NCI-H2107 (cell line): ENCODE results near the gene RFX2.
"Not testable (repeated sequence)": the region's sequence is repeated elsewhere in the genome, so short reads cannot be mapped to it uniquely, and the experiment has no call there.

ENCODE experiments used
- DNase-seq: peaks from one replicate; lab custom pipeline; 2025; lab: John Stamatoyannopoulos, UW

Gene RFX2

GRCh38 chr19:6012426-6013170 is 97.7 kb downstream of the RFX2 start:
- no peak for DNase-seq

- DNase-seq: no peak
Measured at GRCh38 chr19:6011794-6012193, 98.5 kb downstream of the RFX2 start.

GRCh38 chr19:6011206-6011605 is 99.1 kb downstream of the RFX2 start:
- DNase-seq: no peak

- DNase-seq: no peak
Measured at GRCh38 chr19:6010107-6010506, 100.2 kb downstream of the RFX2 start.

GRCh38 chr19:6007866-6008265 is 102.4 kb downstream of the RFX2 start:
- no peak for DNase-seq

- no peak for DNase-seq
Measured at GRCh38 chr19:6006896-6007295, 103.4 kb downstream of the RFX2 start.

- not testable (repeated sequence) for DNase-seq
Measured at GRCh38 chr19:6006070-6006446, 104.2 kb downstream of the RFX2 start.

GRCh38 chr19:6005321-6006069 is 104.8 kb downstream of the RFX2 start:
- DNase-seq: no peak

- no peak for DNase-seq
Measured at GRCh38 chr19:6003976-6004375, 106.3 kb downstream of the RFX2 start.

- DNase-seq: no peak
Measured at GRCh38 chr19:6002591-6002990, 107.7 kb downstream of the RFX2 start.

- no peak for DNase-seq
Measured at GRCh38 chr19:6000228-6000847, 110.0 kb downstream of the RFX2 start.

- no peak for DNase-seq
Measured at GRCh38 chr19:5999693-6000092, 110.6 kb downstream of the RFX2 start.

GRCh38 chr19:5997371-5997770 is 112.9 kb downstream of the RFX2 start:
- no peak for DNase-seq

- no peak for DNase-seq
Measured at GRCh38 chr19:5996623-5997320, 113.5 kb downstream of the RFX2 start.

- DNase-seq: no peak
Measured at GRCh38 chr19:5996102-5996501, 114.2 kb downstream of the RFX2 start.

- no peak for DNase-seq
Measured at GRCh38 chr19:5995606-5996005, 114.7 kb downstream of the RFX2 start.

- no peak for DNase-seq
Measured at GRCh38 chr19:5994405-5995165, 115.7 kb downstream of the RFX2 start.

GRCh38 chr19:5993648-5994358 is 116.5 kb downstream of the RFX2 start:
- no peak for DNase-seq

- no peak for DNase-seq
Measured at GRCh38 chr19:5993201-5993600, 117.1 kb downstream of the RFX2 start.

GRCh38 chr19:5992756-5993155 is 117.5 kb downstream of the RFX2 start:
- no peak for DNase-seq

GRCh38 chr19:5991244-5991838 is 119.0 kb downstream of the RFX2 start:
- no peak for DNase-seq
